ENCODE data around the gene ZBBX. TPM values are rescaled to one million over a fixed set of nuclear protein-coding genes. Genes with fewer than 3 reads are reported as not detected.

The ZBBX gene
- total RNA-seq (2022; extraction: Qiagen RNA extraction): not detected in 5 replicates

GRCh38 chr3:167380004-167380689 lies at the start of gene ZBBX:
TSS of gene ZBBX (minus strand) at chr3:167380297. CDS start at chr3:167372901, 7,396 bp downstream.

Other genes with a start within 250 kb of the ZBBX start
- gene SERPINI2, start 93.7 kb upstream of the ZBBX start, total RNA-seq (2022; extraction: Qiagen RNA extraction): not detected in 5 replicates

Measured in A549 treated with Hydrocortisone at 1 μM for 4 hours (cell line).